Mesendoderm (in vitro differentiated cells): ENCODE data around the gene C6orf15.

Experiments
- DNase-seq: peaks from one replicate; pipeline ENCODE4 v3.0.0; 2013
- H2AK5ac ChIP-seq: 2 replicates; pipeline ENCODE4 v1.6.1; 2013; ENCODE audit warnings: low read length, inconsistent platforms
- H2BK120ac ChIP-seq: 2 replicates; pipeline ENCODE4 v1.6.1; 2013; ENCODE audit warnings: low read depth, mild to moderate bottlenecking, low read length, moderate library complexity, mixed read lengths
- H2BK15ac ChIP-seq: replicated peaks from 2 replicates; pipeline ENCODE4 v1.6.1; 2013; ENCODE audit warnings: low read depth, mild to moderate bottlenecking, moderate library complexity
- H2BK5ac ChIP-seq: 2 replicates; pipeline ENCODE4 v1.6.1; 2013; ENCODE audit warnings: low read length, inconsistent platforms
- H3K18ac ChIP-seq: 2 replicates; pipeline ENCODE4 v1.6.1; 2013; ENCODE audit warnings: mild to moderate bottlenecking, low read length, mixed read lengths
- H3K23ac ChIP-seq: one replicate; pipeline ENCODE4 v1.6.1; 2013; ENCODE audit warnings: low read length
- H3K27ac ChIP-seq: 2 replicates; pipeline ENCODE4 v1.5.1; 2013; ENCODE audit warnings: low read depth, mild to moderate bottlenecking, inconsistent platforms, low read length, moderate library complexity
- H3K27me3 ChIP-seq: 2 replicates; pipeline ENCODE4 v1.6.1; 2013; ENCODE audit warnings: low read length, control low read depth, mild to moderate bottlenecking, inconsistent platforms; ENCODE audit not compliant: insufficient read depth, poor library complexity
- H3K36me3 ChIP-seq: 2 replicates; pipeline ENCODE4 v1.6.1; 2013; ENCODE audit warnings: low read length, inconsistent platforms; ENCODE audit not compliant: control insufficient read depth, insufficient read depth
- H3K4ac ChIP-seq: one replicate; pipeline ENCODE4 v1.6.1; 2013; ENCODE audit warnings: low read depth, mild to moderate bottlenecking, low read length, moderate library complexity
- H3K4me1 ChIP-seq: 2 replicates; pipeline ENCODE4 v1.6.1; 2013; ENCODE audit warnings: low read depth, low read length, inconsistent platforms; ENCODE audit not compliant: control insufficient read depth
- H3K4me2 ChIP-seq: 2 replicates; pipeline ENCODE4 v1.6.1; 2013; ENCODE audit warnings: low read length
- H3K4me3 ChIP-seq: 2 replicates; pipeline ENCODE4 v1.5.1; 2013; ENCODE audit warnings: mild to moderate bottlenecking, low read length
- H3K56ac ChIP-seq: one replicate; pipeline ENCODE4 v1.6.1; 2013; ENCODE audit warnings: low read length
- H3K79me1 ChIP-seq: 2 replicates; pipeline ENCODE4 v1.6.1; 2013; ENCODE audit warnings: low read length, inconsistent platforms
- H3K79me2 ChIP-seq: 2 replicates; pipeline ENCODE4 v1.6.1; 2013; ENCODE audit warnings: mild to moderate bottlenecking, low read length; ENCODE audit not compliant: control insufficient read depth, insufficient read depth
- H3K9ac ChIP-seq: 2 replicates; pipeline ENCODE4 v1.6.1; 2013; ENCODE audit warnings: low read length, inconsistent platforms
- H4K5ac ChIP-seq: one replicate; pipeline ENCODE4 v1.6.1; 2013; ENCODE audit warnings: low read length
- H4K8ac ChIP-seq: one replicate; pipeline ENCODE4 v1.6.1; 2013; ENCODE audit warnings: low read depth, mild to moderate bottlenecking, control low read depth, low read length, moderate library complexity
- WGBS: extraction: QIAGEN DNeasy Blood & Tissue Kit; methylation state at CpG from one replicate; pipeline ENCODE4 v1.1.7; 2013; ENCODE audit warnings: low lambda C conversion rate, missing lambda C conversion rate; ENCODE audit not compliant: insufficient coverage; ENCODE audit errors: extremely low coverage; 5-methylcytosine and 5-hydroxymethylcytosine counted together

The C6orf15 gene

DNA sequence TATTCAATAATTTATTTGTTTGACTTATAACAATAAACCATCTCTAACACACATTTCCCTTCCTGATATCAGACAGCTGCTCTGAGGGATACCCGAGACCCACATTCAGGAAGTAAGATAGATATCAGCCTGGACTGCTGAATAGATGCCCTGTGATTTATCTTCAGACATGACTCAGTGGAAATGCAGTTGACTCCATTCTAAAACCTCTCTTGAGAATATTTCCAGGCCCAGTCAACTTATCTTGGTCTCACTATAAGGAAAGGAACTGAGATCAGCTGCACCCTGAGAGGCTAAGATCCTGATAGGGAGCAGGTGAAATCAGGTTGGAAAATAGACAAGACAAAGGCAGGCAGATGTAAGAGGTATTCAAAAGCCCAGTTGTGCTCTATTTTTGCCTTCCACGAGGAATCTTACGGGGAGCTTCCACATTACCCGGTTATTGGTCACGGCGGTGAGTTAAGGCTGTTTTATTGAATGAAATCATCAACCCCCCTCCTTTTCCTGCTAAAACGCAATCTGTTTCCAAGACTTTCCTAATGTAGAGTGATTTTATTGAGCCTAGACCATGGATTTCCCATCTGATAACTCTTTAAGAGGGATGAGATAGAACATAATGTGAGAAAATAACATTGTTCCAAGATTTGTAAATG, 25.5 kb downstream of the C6orf15 start:
- no peaks in the 10 kb centered on the region for H3K4me1 ChIP-seq
- no peak overlapping the region for H3K27ac ChIP-seq
- no peaks in the 10 kb centered on the region for H3K79me1 ChIP-seq
- no peak overlapping the region for H3K23ac ChIP-seq
- no peaks in the 10 kb centered on the region for H3K36me3 ChIP-seq
- no peak overlapping the region for H3K18ac ChIP-seq
- H3K79me2 ChIP-seq: no peaks in the 10 kb centered on the region
- no peak overlapping the region for H4K5ac ChIP-seq
- no peak overlapping the region for H3K56ac ChIP-seq
- H4K8ac ChIP-seq: no peak overlapping the region
- H2BK120ac ChIP-seq: no peak overlapping the region
- H2AK5ac ChIP-seq: no peak overlapping the region
- H2BK15ac ChIP-seq: no peak overlapping the region
- no peak overlapping the region for H3K4ac ChIP-seq
- H2BK5ac ChIP-seq: no peak overlapping the region
- WGBS: no CpG with 5 or more reads among the region's 7 CpGs
- no peak overlapping the region for H3K9ac ChIP-seq
- H3K4me3 ChIP-seq: no peak overlapping the region
- H3K27me3 ChIP-seq: no peaks in the 10 kb centered on the region
- H3K4me2 ChIP-seq: no peak overlapping the region
- peak; percentile 38 for DNase-seq

DNA sequence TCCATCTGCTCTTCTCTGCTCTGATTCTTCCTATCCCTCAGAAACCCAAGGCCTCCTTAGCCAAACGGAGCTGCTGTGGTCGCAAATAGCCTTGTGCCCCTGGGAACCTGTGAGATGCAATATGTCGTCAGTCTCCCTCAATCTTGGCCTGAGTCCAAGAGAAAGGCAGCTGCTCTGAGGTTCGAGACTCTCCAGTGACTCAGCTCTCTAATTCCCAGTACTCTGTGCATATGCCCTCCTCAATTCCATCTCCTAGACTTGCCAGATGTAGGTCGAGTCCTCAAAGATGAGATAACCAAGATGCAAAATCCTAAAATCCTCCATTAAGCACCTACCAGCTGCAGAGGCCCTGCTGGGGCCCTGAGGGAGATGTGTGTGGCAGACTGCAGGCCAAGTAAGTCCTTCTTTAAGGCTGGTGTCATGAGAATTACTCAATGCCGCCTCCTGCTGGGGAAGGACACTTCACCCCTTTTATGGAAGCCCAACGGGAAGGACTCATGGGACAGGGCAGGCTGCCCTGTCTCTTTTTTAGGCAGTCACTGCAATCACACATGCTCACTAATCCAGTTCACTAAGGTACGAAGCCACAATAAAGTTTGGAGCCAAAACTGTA, 28.5 kb downstream of the C6orf15 start:
- H3K27me3 ChIP-seq: no peaks in the 10 kb centered on the region
- no peak overlapping the region for H3K23ac ChIP-seq
- H3K18ac ChIP-seq: no peak overlapping the region
- H2BK120ac ChIP-seq: no peak overlapping the region
- no peak overlapping the region for H4K8ac ChIP-seq
- H3K9ac ChIP-seq: no peak overlapping the region
- no peak overlapping the region for H3K4me2 ChIP-seq
- H3K79me1 ChIP-seq: no peaks in the 10 kb centered on the region
- no peak overlapping the region for H4K5ac ChIP-seq
- no peak overlapping the region for H2BK5ac ChIP-seq
- H2AK5ac ChIP-seq: no peak overlapping the region
- H3K56ac ChIP-seq: no peak overlapping the region
- H3K27ac ChIP-seq: no peak overlapping the region
- no peaks in the 10 kb centered on the region for H3K79me2 ChIP-seq
- DNase-seq: peak; percentile 86
- H3K36me3 ChIP-seq: no peaks in the 10 kb centered on the region
- no CpG with 5 or more reads among the region's 8 CpGs for WGBS
- H3K4me3 ChIP-seq: no peak overlapping the region
- H2BK15ac ChIP-seq: no peak overlapping the region
- H3K4ac ChIP-seq: no peak overlapping the region
- H3K4me1 ChIP-seq: no peaks in the 10 kb centered on the region

GRCh38 chr6:31081872-31082271, 30.5 kb downstream of the C6orf15 start:
- Histone ChIP-seq H3K4me2 (no peak overlapping the region), H3K27ac (no peak overlapping the region), H3K4ac (no peak overlapping the region), H2BK120ac (no peak overlapping the region), H4K8ac (no peak overlapping the region), H3K27me3 (no peaks in the 10 kb centered on the region), H3K36me3 (no peaks in the 10 kb centered on the region), H3K79me2 (no peaks in the 10 kb centered on the region), H3K4me1 (no peaks in the 10 kb centered on the region), H4K5ac (no peak overlapping the region), H3K18ac (no peak overlapping the region), H2AK5ac (no peak overlapping the region), H2BK5ac (no peak overlapping the region), H3K79me1 (no peaks in the 10 kb centered on the region), H3K9ac (no peak overlapping the region), H3K4me3 (no peak overlapping the region), H2BK15ac (no peak overlapping the region), H3K56ac (no peak overlapping the region), H3K23ac (no peak overlapping the region)
- no CpG with 5 or more reads among the region's 6 CpGs for WGBS
- no peak for DNase-seq

GRCh38 chr6:31079656-31080261, 32.6 kb downstream of the C6orf15 start:
- no peak overlapping the region for H2BK5ac ChIP-seq
- H3K23ac ChIP-seq: no peak overlapping the region
- H4K8ac ChIP-seq: no peak overlapping the region
- no peak overlapping the region for H3K27ac ChIP-seq
- peak; percentile 80 for DNase-seq
- H3K4me2 ChIP-seq: no peak overlapping the region
- no peak overlapping the region for H2BK120ac ChIP-seq
- H3K36me3 ChIP-seq: no peaks in the 10 kb centered on the region
- H3K79me2 ChIP-seq: no peaks in the 10 kb centered on the region
- WGBS: no CpG with 5 or more reads among the region's 22 CpGs
- no peaks in the 10 kb centered on the region for H3K27me3 ChIP-seq
- H2BK15ac ChIP-seq: no peak overlapping the region
- H2AK5ac ChIP-seq: no peak overlapping the region
- no peak overlapping the region for H4K5ac ChIP-seq
- no peak overlapping the region for H3K9ac ChIP-seq
- no peak overlapping the region for H3K4ac ChIP-seq
- H3K4me3 ChIP-seq: no peak overlapping the region
- no peaks in the 10 kb centered on the region for H3K4me1 ChIP-seq
- no peaks in the 10 kb centered on the region for H3K79me1 ChIP-seq
- peak overlapping the region; percentile 61 for H3K56ac ChIP-seq
- H3K18ac ChIP-seq: no peak overlapping the region

- no peak overlapping the region for H3K4me2 ChIP-seq
- H3K27ac ChIP-seq: no peak overlapping the region
- no peak overlapping the region for H4K8ac ChIP-seq
- H2BK15ac ChIP-seq: no peak overlapping the region
- H2AK5ac ChIP-seq: no peak overlapping the region
- H3K36me3 ChIP-seq: no peaks in the 10 kb centered on the region
- no peak overlapping the region for H2BK120ac ChIP-seq
- H3K18ac ChIP-seq: no peak overlapping the region
- no peak overlapping the region for H3K4me3 ChIP-seq
- no peaks in the 10 kb centered on the region for H3K27me3 ChIP-seq
- no peak overlapping the region for H3K9ac ChIP-seq
- H2BK5ac ChIP-seq: no peak overlapping the region
- H4K5ac ChIP-seq: no peak overlapping the region
- H3K56ac ChIP-seq: no peak overlapping the region
- H3K4ac ChIP-seq: no peak overlapping the region
- H3K23ac ChIP-seq: no peak overlapping the region
- DNase-seq: no peak
- no peaks in the 10 kb centered on the region for H3K79me2 ChIP-seq
- no peaks in the 10 kb centered on the region for H3K4me1 ChIP-seq
- no CpG with 5 or more reads among the region's 4 CpGs for WGBS
- no peaks in the 10 kb centered on the region for H3K79me1 ChIP-seq
These were observed 35.8 kb downstream of the C6orf15 start for GRCh38 chr6:31076611-31077010.
